Cardiac septum (tissue), 1 donor: ENCODE measurements around the gene NCBP3. TPM values are rescaled to one million over a fixed set of nuclear protein-coding genes. Genes with fewer than 3 reads are reported as not detected.
"Not testable (repeated sequence)": the region's sequence is repeated elsewhere in the genome, so short reads cannot be mapped to it uniquely, and the experiment has no call there.

Experiments used
- DNase-seq: peaks from one replicate; pipeline ENCODE4 v3.0.0-alpha.2; 2020; ENCODE audit warnings: low spot score
- intact Hi-C: fragments of 100-400 bp; cut with DNase I; formaldehyde crosslinking; loops from one replicate; pipeline ENCODE4 v1.14.0; 2022
- total RNA-seq: library from RNA; stranded (reverse); fragmentation: NEBNext Ultra II Directional; extraction: Animal tissue kit (Norgen Biotek cat#: 25700); gene quantifications from one replicate; pipeline ENCODE4 v1.2.1, GENCODE V29; 2021
- donor health status: DM: no; HTN: no; CAD: no.

NCBP3 gene
- total RNA-seq, 1 donor from 2014 or later, result 32.8 TPM

GRCh38 chr17:3884188-3884587 lies 38.1 kb upstream of the NCBP3 start:
- intact Hi-C loops, result no loop called here
- no peak for DNase-seq

GRCh38 chr17:3882276-3882675 lies 36.2 kb upstream of the NCBP3 start:
- intact Hi-C loops, result no loop called here
- DNase-seq, result no peak

GRCh38 chr17:3880983-3881382 lies 34.9 kb upstream of the NCBP3 start:
- intact Hi-C loops, result no loop called here
- DNase-seq, result no peak

- intact Hi-C loops, result no loop called here
- no peak for DNase-seq
These were observed 33.8 kb upstream of the NCBP3 start for GRCh38 chr17:3879591-3880417.

- intact Hi-C loops, result no loop called here
These were observed 33.1 kb upstream of the NCBP3 start for GRCh38 chr17:3879186-3879585.

GRCh38 chr17:3877220-3877619 lies 31.2 kb upstream of the NCBP3 start:
- intact Hi-C loops, result no loop called here

More at GRCh38 chr17:3879186-3879585, 33.1 kb upstream of the NCBP3 start:
- no peak for DNase-seq

GRCh38 chr17:3875317-3875716 lies 29.3 kb upstream of the NCBP3 start:
- no peak for DNase-seq
- intact Hi-C loops, result no loop called here

More at GRCh38 chr17:3877220-3877619, 31.2 kb upstream of the NCBP3 start:
- no peak for DNase-seq

- intact Hi-C loops, result no loop called here
- no peak for DNase-seq
These were observed 27.8 kb upstream of the NCBP3 start for GRCh38 chr17:3873862-3874261.

GRCh38 chr17:3870871-3871306 lies 24.8 kb upstream of the NCBP3 start:
- DNase-seq, result no peak
- intact Hi-C loops, result no loop called here

GRCh38 chr17:3867606-3868005 lies 21.6 kb upstream of the NCBP3 start:
- DNase-seq, result no peak
- intact Hi-C loops, result no loop called here

- intact Hi-C loops, result no loop called here
- no peak for DNase-seq
These were observed 21.1 kb upstream of the NCBP3 start for GRCh38 chr17:3867106-3867505.

- intact Hi-C loops, result no loop called here
- DNase-seq, result no peak
These were observed 20.2 kb upstream of the NCBP3 start for GRCh38 chr17:3866276-3866675.

GRCh38 chr17:3865176-3865575 lies 19.1 kb upstream of the NCBP3 start:
- intact Hi-C loops, result no loop called here
- no peak for DNase-seq

GRCh38 chr17:3864534-3864933 lies 18.5 kb upstream of the NCBP3 start:
- no peak for DNase-seq
- intact Hi-C loops, result loop anchor here (5.0 kb wide), 1 partner anchor 48 kb away; no protein-coding TSS in a partner anchor

- intact Hi-C loops, result loop anchor here (5.0 kb wide), 1 partner anchor 50 kb away; no protein-coding TSS in a partner anchor
- DNase-seq, result no peak
These were observed 16.0 kb upstream of the NCBP3 start for GRCh38 chr17:3861761-3862681.

- intact Hi-C loops, result loop anchor here (5.0 kb wide), 1 partner anchor 51 kb away; no protein-coding TSS in a partner anchor
- DNase-seq, result no peak
These were observed 15.1 kb upstream of the NCBP3 start for GRCh38 chr17:3860939-3861700.

- intact Hi-C loops, result loop anchor here (5.0 kb wide), 1 partner anchor 52 kb away; no protein-coding TSS in a partner anchor
- DNase-seq, result no peak
These were observed 13.9 kb upstream of the NCBP3 start for GRCh38 chr17:3859940-3860339.

- no peak for DNase-seq
- intact Hi-C loops, result no loop called here
These were observed 11.4 kb upstream of the NCBP3 start for GRCh38 chr17:3857261-3858105.

GRCh38 chr17:3854204-3854603 lies 8.2 kb upstream of the NCBP3 start:
- intact Hi-C loops, DNase-seq: not testable (repeated sequence)
